GM23338 (cell line): ENCODE results near the gene ANGPT4. TPM values are rescaled to one million over a fixed set of nuclear protein-coding genes. Genes with fewer than 3 reads are reported as not detected.

Experiments used
- ATAC-seq: fragments of 200-7000 bp; cut with Tn5 transposase; 3 replicates; pipeline ENCODE4 v1.9.1; 2020
- DNase-seq: peaks from one replicate; pipeline ENCODE4 v3.0.0-alpha.2; 2015; ENCODE audit warnings: low spot score
- H2AFZ ChIP-seq: fragments of 200-600 bp; sonication (generic); 2 replicates; pipeline ENCODE4 v1.8.0; 2016; ENCODE audit warnings: antibody characterized with exemption, mild to moderate bottlenecking, moderate library complexity
- H3F3A ChIP-seq: fragments of 200-600 bp; sonication (generic); replicated peaks from 2 replicates; pipeline ENCODE4 v1.8.0; 2017; ENCODE audit warnings: antibody characterized with exemption, mixed run types, low read depth
- H3K27ac ChIP-seq: fragments of 200-600 bp; sonication (generic); 2 replicates; pipeline ENCODE4 v1.6.1; 2016; ENCODE audit warnings: low read depth
- H3K27me3 ChIP-seq: fragments of 200-600 bp; sonication (generic); 2 replicates; pipeline ENCODE4 v1.8.0; 2016; ENCODE audit warnings: mild to moderate bottlenecking, mixed run types, moderate library complexity; ENCODE audit not compliant: insufficient read depth
- H3K36me3 ChIP-seq: fragments of 200-600 bp; sonication (generic); 2 replicates; pipeline ENCODE4 v1.8.0; 2016; ENCODE audit warnings: mild to moderate bottlenecking; ENCODE audit not compliant: insufficient read depth
- H3K4me1 ChIP-seq: fragments of 200-600 bp; sonication (generic); 2 replicates; pipeline ENCODE4 v1.8.0; 2016; ENCODE audit warnings: mild to moderate bottlenecking, moderate library complexity; ENCODE audit not compliant: insufficient read depth
- H3K4me2 ChIP-seq: fragments of 200-600 bp; sonication (generic); 2 replicates; pipeline ENCODE4 v1.7.1; 2017; ENCODE audit warnings: mixed run types
- H3K4me3 ChIP-seq: fragments of 200-600 bp; sonication (generic); 2 replicates; pipeline ENCODE4 v1.6.1; 2016; ENCODE audit warnings: mixed run types
- H3K79me2 ChIP-seq: fragments of 200-600 bp; sonication (generic); replicated peaks from 2 replicates; pipeline ENCODE4 v1.8.0; 2017; ENCODE audit warnings: mild to moderate bottlenecking; ENCODE audit not compliant: insufficient read depth
- H3K9me2 ChIP-seq: fragments of 200-600 bp; sonication (generic); 2 replicates; pipeline ENCODE4 v1.8.0; 2017; ENCODE audit not compliant: insufficient read depth
- H4K20me1 ChIP-seq: fragments of 200-600 bp; sonication (generic); replicated peaks from 2 replicates; pipeline ENCODE4 v1.8.0; 2017; ENCODE audit warnings: mild to moderate bottlenecking; ENCODE audit not compliant: insufficient read depth
- H3K27ac Mint-ChIP-seq: 2 replicates; pipeline ENCODE4 v1.8.0; 2020; ENCODE audit warnings: inconsistent platforms, mild to moderate bottlenecking, moderate library complexity, mixed read lengths
- H3K27me3 Mint-ChIP-seq: 3 replicates; pipeline ENCODE4 v1.8.0; 2022; ENCODE audit warnings: low read depth, mild to moderate bottlenecking, moderate library complexity, mixed read lengths, inconsistent platforms; ENCODE audit not compliant: insufficient read depth, poor library complexity
- H3K36me3 Mint-ChIP-seq: 3 replicates; pipeline ENCODE4 v1.8.0; 2021; ENCODE audit warnings: low read depth, mild to moderate bottlenecking, inconsistent platforms, moderate library complexity, mixed read lengths
- H3K4me1 Mint-ChIP-seq: 3 replicates; pipeline ENCODE4 v1.8.0; 2020; ENCODE audit warnings: mild to moderate bottlenecking, inconsistent platforms, mixed read lengths
- H3K4me3 Mint-ChIP-seq: 3 replicates; pipeline ENCODE4 v1.8.0; 2021; ENCODE audit warnings: moderate library complexity, mild to moderate bottlenecking, inconsistent platforms, mixed read lengths
- H3K9me3 Mint-ChIP-seq: 3 replicates; pipeline ENCODE4 v1.8.0; 2020; ENCODE audit warnings: moderate library complexity, mild to moderate bottlenecking, inconsistent platforms, mixed read lengths
- CREB1 ChIP-seq: fragments of 250-450 bp; sonication (Bioruptor Pico); IDR thresholded peaks from 2 replicates; pipeline ENCODE4 v1.5.0; 2020; ENCODE audit warnings: low read depth, mild to moderate bottlenecking, moderate library complexity
- ETS1 ChIP-seq: IDR thresholded peaks from 2 replicates; pipeline ENCODE4 v1.6.1; 2016; ENCODE audit warnings: antibody characterized with exemption
- EZH2 ChIP-seq: fragments of 200-600 bp; sonication (generic); IDR thresholded peaks from one replicate; pipeline ENCODE4 v1.8.0; 2017; ENCODE audit warnings: antibody characterized with exemption, mild to moderate bottlenecking, low read depth; ENCODE audit not compliant: unreplicated experiment
- EZH2phosphoT487 ChIP-seq: fragments of 200-600 bp; sonication (generic); IDR thresholded peaks from one replicate; pipeline ENCODE4 v1.8.1; 2018; ENCODE audit warnings: antibody characterized with exemption; ENCODE audit not compliant: unreplicated experiment
- JUNB ChIP-seq: IDR thresholded peaks from one replicate; pipeline ENCODE4 v1.6.1; 2016; ENCODE audit warnings: antibody characterized with exemption; ENCODE audit not compliant: unreplicated experiment
- NANOG ChIP-seq: IDR thresholded peaks from 2 replicates; pipeline ENCODE4 v1.6.1; 2016; ENCODE audit warnings: antibody characterized with exemption, borderline replicate concordance
- POLR2AphosphoS5 ChIP-seq: IDR thresholded peaks from 2 replicates; pipeline ENCODE4 v1.6.1; 2016; ENCODE audit warnings: antibody characterized with exemption, low read depth
- REST ChIP-seq: IDR thresholded peaks from one replicate; pipeline ENCODE4 v1.6.1; 2018; ENCODE audit warnings: antibody characterized with exemption; ENCODE audit not compliant: unreplicated experiment
- ZNF114 ChIP-seq: fragments of 250-450 bp; sonication (Bioruptor Pico); IDR thresholded peaks from 2 replicates; pipeline ENCODE4 v1.5.0; 2020; ENCODE audit warnings: mild to moderate bottlenecking, moderate library complexity
- ZNF331 ChIP-seq: fragments of 250-450 bp; sonication (Bioruptor Pico); IDR thresholded peaks from 2 replicates; pipeline ENCODE4 v1.5.0; 2020; ENCODE audit warnings: low read depth, mild to moderate bottlenecking, moderate library complexity
- ZNF462 ChIP-seq: fragments of 250-450 bp; sonication (Bioruptor Pico); IDR thresholded peaks from 2 replicates; pipeline ENCODE4 v1.5.0; 2020; ENCODE audit warnings: mild to moderate bottlenecking, moderate library complexity
- polyA plus RNA-seq: library from polyadenylated mRNA; unstranded; fragments of >200 nt; fragmentation: Nextera tagmentation; extraction: Ambion mirVana; gene quantifications from 2 replicates; pipeline ENCODE4 v1.2.1, GENCODE V29; 2016
- total RNA-seq: library from RNA; depleted of rRNA; stranded (reverse); fragments of >200 nt; shearing (Covaris generic); gene quantifications from 2 replicates; pipeline ENCODE4 v1.2.3, GENCODE V29; 2014

Gene ANGPT4
- total and polyA plus RNA-seq, 2 experiments from 2014 or later, result 0.17 TPM; not detected in 1

DNA sequence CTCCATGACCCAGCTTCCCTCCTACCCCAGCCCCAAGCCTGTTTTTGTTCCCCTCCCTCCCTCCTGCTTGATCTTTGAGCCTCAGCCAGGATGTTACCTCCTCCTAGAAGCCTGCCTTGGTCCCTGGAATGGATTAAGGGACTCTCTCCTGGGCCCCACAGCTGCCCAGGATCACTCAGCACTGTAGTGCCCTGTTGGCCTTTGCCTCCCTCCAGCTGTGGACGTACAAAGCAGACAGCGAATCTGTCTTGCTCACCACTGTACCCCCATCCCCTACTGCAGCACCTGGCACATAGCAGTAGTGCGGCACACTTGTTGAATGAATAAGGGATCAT is 94.4 kb downstream of the ANGPT4 start:
- no peaks in the 10 kb centered on the region for H3K36me3 ChIP-seq
- no peaks in the 10 kb centered on the region for H3F3A ChIP-seq
- H3K9me2 ChIP-seq, result no peaks in the 10 kb centered on the region
- no peaks in the 10 kb centered on the region for H3K79me2 ChIP-seq
- Mint-ChIP-seq H3K4me3 (no peak overlapping the region), H3K4me1 (peaks cover 5% of the 10 kb centered on the region), H3K27ac (no peak overlapping the region), H3K27me3 (peaks cover 15% of the 10 kb centered on the region), H3K36me3 (peaks cover 3% of the 10 kb centered on the region; the same call in 1 of the 3 replicates), H3K9me3 (peaks cover 5% of the 10 kb centered on the region; the same call in 2 of the 3 replicates)
- no peak overlapping the region for H2AFZ ChIP-seq
- no peak overlapping the region for H3K27ac ChIP-seq
- no peak overlapping the region for H3K4me2 ChIP-seq
- no peaks in the 10 kb centered on the region for H4K20me1 ChIP-seq
- no peaks in the 10 kb centered on the region for H3K27me3 ChIP-seq
- H3K4me1 ChIP-seq, result no peaks in the 10 kb centered on the region
- ATAC-seq, result no peak
- H3K4me3 ChIP-seq, result no peak overlapping the region
- TF ChIP-seq EZH2, result no peak
- no peak for TF ChIP-seq CREB1 (CRISPR knock-in tag)
- TF ChIP-seq ETS1, result no peak
- no peak for TF ChIP-seq ZNF331 (CRISPR knock-in tag)
- TF ChIP-seq NANOG, result no peak
- TF ChIP-seq JUNB, result no peak
- TF ChIP-seq EZH2phosphoT487, result no peak
- TF ChIP-seq POLR2AphosphoS5, result no peak
- DNase-seq, result no peak

GRCh38 chr20:821046-821730 is 94.9 kb downstream of the ANGPT4 start:
- Mint-ChIP-seq H3K27me3 (peaks cover 16% of the 10 kb centered on the region), H3K4me1 (peaks cover 3% of the 10 kb centered on the region), H3K9me3 (peaks cover 5% of the 10 kb centered on the region; the same call in 2 of the 3 replicates), H3K4me3 (no peak overlapping the region), H3K27ac (no peak overlapping the region), H3K36me3 (peaks cover 3% of the 10 kb centered on the region; the same call in 1 of the 3 replicates)
- no peaks in the 10 kb centered on the region for H3K27me3 ChIP-seq
- no peak overlapping the region for H3K27ac ChIP-seq
- no peak for DNase-seq
- H2AFZ ChIP-seq, result no peak overlapping the region
- no peaks in the 10 kb centered on the region for H4K20me1 ChIP-seq
- no peaks in the 10 kb centered on the region for H3K79me2 ChIP-seq
- no peaks in the 10 kb centered on the region for H3F3A ChIP-seq
- TF ChIP-seq EZH2 (no peak), POLR2AphosphoS5 (no peak), CREB1 (CRISPR knock-in tag) (no peak), REST (no peak), ZNF462 (CRISPR knock-in tag) (no peak), NANOG (no peak), JUNB (no peak), ZNF114 (CRISPR knock-in tag) (no peak)
- no peak for ATAC-seq
- H3K4me2 ChIP-seq, result no peak overlapping the region
- no peaks in the 10 kb centered on the region for H3K36me3 ChIP-seq
- H3K4me3 ChIP-seq, result no peak overlapping the region
- H3K4me1 ChIP-seq, result no peaks in the 10 kb centered on the region
- H3K9me2 ChIP-seq, result no peaks in the 10 kb centered on the region
